GM21619 (cell line): ENCODE measurements around the gene ADAMTSL1.

Source experiments
- ATAC-seq: cut with Tn5 transposase; IDR thresholded peaks from one replicate; pipeline ENCODE4 v1.9.1; 2021; ENCODE audit not compliant: unreplicated experiment

ADAMTSL1 gene

DNA sequence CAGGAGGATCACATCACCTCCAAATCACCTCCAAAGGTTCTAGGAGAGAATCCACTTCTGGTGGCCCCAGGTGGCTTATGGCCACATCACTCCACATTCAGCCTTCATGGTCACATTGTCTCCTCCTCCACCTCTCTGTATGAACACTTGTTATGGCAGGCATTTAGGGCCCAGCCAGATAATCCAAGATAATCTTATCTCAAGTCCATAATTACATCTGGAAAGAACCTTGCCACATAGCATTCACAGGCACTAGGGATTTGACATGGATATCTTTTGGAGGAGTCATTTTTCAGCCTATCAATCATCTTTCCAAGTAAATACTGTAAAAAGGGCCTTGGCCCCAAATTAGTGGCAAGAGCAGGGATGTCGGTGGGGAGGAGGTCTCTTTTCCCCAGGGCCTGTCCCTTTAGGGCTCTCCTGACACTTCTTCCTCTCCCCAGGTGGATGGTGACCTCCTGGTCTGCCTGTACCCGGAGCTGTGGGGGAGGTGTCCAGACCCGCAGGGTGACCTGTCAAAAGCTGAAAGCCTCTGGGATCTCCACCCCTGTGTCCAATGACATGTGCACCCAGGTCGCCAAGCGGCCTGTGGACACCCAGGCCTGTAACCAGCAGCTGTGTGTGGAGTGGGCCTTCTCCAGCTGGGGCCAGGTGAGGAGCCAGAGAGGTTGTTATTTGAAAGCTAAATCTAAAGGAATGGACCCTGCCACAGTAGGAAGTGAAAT is 418.2 kb downstream of the ADAMTSL1 start:
- ATAC-seq = no peak

DNA sequence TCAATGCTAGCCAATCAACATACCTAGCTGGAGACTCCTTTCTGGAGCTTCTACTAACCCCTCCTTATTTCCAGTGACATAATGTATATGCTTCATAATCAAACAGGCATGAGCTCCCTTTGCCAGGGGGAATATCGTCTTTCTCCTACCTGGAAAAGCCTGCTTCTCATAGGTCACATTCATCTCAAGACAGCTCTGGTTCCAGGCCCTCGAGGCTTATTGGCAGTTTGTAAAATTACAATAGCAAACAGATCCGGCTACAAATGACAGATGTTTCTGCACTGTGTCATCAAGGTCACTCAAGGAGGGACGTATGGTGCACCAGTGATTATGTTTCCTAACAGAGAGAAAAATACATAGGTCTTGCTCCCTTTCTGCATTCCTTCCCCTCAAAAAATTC is 419.1 kb downstream of the ADAMTSL1 start:
- no peak for ATAC-seq

DNA sequence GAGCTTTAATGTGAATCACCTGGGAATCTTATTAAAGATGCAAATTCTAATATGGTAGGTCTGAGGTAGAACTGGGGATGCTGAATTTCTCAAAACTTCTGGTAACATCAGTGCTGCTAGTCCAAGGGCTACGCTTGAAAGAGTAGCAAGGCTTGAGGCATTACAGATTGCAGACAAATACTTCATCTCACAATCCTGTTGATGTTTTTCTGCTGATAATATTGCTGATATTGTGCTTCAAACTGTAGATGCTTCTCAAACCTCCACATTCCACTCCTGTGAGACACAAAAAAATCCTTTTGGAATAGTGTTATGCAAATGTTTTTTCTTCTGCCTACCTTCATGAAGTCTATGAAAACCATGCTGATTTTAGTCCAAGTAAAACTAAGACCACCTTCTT is 419.5 kb downstream of the ADAMTSL1 start:
- no peak for ATAC-seq

DNA sequence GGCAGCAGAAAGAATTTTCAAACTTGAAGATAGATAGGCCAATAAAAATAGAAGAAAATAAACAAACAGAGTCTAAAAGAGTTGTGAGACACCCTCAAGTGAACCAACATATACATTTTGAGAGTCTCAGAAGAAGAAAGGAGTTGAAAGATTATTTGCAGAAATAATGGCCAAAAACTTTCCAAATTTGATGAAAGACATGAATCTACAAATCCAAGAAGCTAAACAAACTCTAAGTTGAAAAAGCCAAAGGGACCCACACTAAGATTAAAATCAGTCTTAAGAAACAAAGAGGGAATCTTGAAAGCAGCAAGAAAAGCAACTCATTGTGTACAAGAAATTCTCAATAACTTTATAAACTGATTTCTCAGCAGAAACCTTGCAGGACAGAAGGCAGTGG is 422.1 kb downstream of the ADAMTSL1 start:
- no peak for ATAC-seq

DNA sequence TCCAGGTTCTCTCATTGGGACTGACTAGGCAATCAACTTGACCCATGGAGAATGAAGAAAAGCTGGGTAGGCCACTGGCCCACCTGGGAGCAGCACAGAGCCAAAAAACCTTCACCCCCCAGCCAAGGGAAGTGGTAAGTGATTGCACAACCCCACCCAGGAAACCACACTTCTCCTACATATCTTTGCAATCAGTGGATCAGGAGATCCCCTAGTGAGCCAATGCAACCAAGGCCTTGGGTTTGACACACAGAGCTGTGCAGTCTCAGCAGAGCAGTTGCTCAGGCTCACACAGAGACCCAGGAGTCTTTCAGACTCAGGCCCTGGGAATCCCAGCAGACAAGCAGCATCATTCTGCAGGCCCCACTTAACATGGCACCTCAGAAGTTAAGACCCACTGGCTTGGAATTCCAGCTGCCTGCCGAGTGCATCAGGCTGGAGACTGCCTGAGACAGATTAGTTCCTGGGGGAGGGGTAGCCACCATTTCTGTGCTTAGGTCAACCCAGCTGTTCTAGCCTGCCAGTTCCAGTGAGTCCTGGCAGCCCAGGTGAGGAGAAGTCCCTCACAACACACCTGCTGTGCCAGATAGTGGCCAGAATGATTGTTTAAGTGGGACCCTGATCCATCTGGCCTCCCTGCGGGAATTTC is 422.7 kb downstream of the ADAMTSL1 start:
- ATAC-seq = no peak

DNA sequence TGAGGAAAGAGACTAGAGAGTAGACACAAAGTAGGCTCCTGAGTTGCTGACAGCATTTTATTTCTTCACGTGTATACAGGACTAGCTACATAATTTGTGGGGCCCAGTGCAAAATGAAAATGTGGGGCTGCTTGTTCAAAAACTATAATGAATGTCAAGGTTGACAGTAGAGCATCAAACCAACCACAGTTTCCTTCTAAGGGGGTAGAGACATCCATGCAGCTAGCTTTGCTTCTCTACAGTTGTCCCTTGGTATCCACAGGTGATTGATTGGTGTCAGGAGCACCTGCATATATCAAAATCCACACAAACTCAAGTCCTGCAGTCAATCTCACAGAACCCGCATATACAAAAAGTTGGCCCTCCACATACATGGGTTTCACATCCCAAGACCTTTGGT is 429.5 kb downstream of the ADAMTSL1 start:
- ATAC-seq = no peak

DNA sequence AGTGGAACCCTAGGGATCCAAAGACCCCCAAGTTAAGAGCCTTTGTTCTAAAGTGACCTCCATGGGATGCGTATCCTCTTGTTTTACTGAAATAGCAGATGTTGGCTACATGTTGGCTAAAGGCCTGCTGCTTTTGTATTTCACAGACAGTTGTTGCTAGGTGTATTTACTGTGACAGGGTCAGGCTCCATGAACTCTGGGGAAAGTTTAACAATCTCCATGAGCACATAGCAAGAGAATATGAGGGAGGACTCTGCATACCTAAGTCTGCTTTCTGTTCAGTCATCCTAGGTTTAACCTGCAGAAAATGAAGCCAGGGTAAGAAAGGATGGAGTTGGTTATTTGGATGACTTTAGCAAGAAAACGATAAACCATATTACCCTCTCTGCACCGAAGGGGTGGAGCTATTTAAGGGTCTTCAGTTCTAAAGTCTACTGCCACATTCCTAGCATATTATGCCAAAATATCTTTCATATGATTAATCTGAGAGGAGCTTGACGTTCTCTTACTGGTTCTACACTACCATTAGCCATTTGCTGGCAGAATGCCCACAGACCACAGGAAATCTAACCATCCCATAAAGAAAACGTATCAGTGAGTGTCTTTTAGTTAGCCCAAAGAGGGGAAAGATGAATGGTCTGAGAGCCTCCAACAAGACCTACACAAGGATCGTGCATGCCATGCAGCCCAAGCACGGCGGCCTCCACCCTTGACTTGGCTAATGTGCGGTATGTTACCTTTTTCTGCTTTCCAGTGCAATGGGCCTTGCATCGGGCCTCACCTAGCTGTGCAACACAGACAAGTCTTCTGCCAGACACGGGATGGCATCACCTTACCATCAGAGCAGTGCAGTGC is 431.3 kb downstream of the ADAMTSL1 start:
- ATAC-seq = no peak

DNA sequence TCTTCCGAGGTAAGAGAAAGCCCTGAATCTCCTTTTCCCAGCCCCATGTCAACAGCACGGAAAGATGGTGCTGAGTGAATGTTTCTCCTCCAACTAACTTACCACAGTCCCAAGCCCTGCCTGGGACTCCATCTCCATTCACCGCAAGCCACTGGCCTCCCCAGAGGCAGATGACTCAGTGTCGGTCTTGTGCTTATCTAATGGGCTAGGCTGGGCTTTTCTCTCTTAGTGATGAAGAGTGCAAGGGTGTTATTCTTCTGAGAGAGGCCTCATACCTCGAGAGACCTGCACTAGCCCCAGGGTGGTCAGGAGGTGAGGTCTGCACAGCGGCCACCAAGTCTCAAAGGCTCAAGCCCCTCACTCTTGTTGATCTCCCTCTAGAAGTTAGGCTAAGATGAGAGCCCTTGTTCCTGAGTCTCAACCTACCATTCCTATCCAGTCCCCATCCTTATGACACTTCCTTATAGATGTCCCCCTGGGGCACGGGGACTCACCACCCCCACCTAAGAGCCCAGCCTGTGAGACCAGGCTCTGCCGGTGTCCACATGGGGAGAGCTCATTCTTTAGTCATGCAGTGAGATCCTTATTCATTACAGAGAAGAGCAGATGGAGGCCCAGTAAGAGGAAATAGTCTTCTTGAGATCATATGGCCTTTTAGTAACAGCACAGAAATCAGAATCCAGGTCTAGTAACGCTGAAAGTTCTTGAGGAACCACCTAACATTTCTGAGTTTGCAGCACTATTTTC is 432.1 kb downstream of the ADAMTSL1 start:
- ATAC-seq = no peak

DNA sequence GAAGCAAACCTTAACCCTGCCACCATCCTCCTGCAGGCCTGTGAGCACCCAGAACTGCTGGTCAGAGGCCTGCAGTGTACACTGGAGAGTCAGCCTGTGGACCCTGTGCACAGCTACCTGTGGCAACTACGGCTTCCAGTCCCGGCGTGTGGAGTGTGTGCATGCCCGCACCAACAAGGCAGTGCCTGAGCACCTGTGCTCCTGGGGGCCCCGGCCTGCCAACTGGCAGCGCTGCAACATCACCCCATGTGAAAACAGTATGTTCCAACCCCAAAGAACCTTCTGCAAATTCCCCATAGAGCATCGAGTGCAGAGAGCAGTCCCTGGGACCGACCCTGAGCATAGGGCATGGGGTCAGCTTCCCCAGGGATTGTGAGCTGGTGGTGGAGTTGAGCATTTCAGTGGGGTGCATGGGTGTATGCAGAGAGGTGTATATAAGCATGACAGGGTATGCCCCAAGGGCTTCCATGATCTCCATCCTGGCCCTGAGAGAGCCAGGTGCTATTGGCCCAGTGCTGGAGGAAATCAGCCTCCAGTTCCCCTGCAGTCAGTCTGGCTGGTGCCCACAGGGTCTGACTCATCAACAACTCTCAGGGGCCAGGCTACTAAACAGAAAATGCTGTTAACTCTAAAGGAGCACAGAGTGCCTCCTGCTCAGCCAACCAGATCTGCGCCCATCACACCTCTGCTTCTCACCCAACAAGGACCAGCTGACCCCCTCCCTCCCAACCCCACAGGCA is 432.9 kb downstream of the ADAMTSL1 start:
- ATAC-seq = peak; percentile 60

DNA sequence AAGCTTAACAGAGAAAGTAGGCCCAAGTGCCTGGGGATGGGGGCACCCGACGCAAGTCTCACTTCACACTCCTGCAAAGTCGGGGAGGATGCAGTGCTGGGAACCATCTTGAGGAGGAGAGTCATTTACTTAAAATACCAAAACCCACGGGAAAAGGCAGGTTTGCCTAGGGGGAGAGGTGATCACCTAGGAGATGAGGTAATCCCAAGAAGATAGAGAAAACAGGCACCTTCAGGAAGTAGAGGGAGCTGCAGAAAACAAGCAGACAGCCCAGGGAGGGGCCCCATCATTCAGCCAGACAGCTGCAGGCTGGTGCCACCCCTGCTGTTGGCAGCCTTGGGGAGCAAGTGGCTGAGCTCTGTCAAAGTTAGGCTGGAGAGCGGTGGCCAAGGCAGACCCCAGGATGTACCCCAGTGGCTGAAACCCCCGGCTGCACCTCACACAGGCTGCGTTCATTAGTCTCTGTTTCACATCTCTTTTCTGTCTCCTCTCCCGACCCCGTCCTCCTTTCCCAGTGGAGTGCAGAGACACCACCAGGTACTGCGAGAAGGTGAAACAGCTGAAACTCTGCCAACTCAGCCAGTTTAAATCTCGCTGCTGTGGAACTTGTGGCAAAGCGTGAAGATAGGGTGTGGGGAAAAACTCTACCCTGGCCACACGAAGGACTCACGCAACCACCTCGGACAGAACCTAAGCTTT is 434.1 kb downstream of the ADAMTSL1 start:
- no peak for ATAC-seq

DNA sequence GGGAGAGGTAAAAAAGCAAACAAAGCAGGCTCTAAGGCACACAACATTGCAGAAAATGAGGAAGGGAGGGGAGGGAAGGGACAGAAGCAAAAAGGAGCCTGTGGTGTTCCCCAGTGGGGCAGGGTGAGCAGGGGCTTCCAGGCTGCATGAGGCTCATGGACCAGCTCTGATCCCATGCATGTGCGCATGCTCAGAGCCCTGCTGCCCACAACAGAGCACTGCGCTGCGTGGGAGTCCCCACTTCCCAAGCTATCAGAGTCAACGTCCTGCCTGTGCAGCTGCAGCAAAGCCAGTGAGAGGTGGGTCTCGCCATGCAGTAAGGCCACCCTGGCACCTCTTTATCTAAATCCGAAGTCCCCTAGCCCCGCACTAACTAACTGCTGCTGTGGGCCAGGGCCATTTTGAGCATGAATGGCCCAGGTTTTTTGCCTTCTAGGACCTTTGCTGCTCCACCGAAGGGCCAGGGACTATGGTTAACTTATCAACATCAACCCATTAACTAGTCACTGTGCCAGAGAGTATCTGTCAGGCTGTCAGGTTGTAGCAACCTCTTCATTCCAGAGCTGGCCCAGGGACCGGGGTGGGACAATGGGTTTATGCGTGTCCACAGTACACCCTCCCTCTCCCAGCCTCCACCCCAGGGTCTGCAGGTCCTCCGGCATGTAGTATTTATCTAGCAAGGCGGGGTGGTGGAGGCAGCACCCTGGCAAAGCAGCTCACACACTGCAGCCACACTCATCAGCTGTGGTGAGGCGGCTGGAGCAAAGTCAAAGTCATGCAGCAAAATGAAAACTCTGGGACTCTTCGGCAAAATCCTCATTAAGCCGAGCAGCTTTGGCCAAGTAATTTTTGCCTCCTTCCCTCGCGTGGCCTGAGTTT is 435.4 kb downstream of the ADAMTSL1 start:
- ATAC-seq = no peak

DNA sequence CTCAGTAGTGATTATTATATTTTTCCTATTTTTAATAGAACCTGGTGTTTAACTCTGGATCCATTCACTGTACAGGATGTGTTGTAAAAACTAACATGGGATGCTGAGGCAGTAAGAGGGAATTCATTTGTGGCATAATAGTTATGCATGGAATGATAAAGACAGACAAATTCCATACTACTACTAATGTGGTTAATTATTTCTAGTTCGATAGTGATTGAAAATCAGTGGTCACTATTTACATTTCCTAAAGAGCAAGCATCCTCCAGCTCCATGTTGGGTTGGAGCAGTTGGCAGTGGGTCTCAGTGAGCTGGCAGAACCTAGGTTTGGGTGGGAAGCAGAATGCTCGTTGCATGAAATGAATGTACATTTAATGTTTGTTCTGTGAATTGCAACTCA is 436.5 kb downstream of the ADAMTSL1 start:
- no peak for ATAC-seq

DNA sequence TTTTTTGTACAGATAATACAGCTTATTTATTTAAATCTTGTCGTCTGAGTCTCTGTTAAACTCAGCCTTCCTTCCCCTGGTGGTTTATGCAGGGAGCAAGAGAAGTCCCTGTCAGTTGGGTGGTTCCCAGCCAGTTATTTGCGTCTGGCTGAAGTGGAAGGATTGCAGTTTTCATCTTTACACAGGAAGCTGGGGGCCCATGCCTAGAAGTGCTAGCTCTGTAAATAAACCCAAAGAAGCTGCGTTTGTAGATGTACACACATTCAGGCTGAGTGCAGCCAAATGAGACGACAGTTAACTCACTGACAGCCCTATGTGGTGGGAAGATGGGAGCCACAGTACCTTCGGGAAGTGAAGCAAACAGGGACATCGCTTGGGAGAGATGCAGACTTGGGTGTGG is 437.0 kb downstream of the ADAMTSL1 start:
- no peak for ATAC-seq

DNA sequence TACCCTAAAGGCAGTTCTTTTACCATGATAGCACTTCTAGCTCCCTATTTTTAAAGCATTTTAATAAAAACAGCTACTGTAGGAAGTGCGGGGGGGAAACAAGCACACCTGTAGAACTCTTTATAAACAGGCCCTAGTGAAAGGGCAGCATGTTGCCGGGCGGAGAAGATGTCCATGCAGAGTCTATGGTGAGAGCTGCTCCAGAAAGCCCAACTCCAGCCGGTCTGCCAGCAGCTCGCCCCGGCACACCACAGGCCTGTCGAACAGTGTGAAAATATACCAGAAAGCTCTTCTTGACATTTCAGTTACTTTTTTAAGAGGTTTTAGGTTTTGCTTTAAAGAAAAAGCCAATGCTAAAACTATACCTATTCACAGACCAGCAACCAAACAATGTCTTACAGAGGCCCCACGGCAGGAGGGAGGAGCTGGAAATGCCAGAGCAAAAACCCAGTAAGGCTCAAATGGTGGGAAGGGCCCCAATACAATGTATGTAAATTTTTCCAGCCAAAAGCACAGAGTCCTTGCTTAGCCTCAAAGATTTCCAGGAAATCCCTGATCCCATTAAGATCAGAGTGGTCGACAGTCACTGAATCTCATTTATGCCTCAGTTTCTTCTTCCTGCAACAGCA is 437.9 kb downstream of the ADAMTSL1 start:
- ATAC-seq = no peak

DNA sequence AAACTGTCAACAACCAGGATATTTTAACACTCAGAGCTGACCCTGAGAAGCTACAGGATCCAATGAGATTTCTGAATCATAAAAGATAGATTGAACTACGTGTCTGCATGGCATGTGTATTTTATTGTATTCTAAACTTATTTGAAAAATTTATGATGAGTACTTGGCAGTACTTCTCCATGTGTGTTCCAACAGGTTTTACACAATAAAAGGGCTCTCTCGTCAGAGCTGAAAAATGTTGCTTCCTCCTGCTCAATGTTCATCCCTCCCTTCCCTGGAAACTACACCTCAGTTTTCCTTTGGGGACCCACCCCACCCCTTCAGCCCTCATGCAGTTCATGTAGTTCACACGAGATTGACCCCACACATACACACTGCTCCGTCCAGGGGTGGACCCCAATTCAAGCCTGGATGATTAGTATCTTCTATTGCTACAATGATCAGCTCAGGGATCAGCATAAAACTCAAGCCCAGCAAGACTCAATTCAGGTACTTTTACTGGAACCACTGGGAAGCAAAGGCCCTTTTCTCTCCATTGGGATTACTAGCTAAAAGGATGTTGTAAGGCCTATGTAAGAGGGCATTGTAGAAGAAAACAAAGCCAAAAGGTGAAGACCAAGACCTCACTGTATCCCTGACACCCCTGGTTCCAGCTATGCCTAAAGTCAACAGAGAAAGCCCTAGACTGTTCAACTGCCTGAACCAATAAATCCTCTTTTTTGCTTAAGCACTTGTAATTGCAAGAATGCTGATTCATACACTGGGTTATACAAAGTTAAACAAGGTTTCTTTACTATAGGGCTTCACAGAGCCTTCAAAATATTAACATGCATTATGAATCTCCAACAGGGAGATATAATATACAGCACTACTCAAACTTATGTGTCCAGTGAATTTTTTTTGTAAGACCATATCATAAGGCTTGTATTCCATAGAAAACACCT is 446.5 kb downstream of the ADAMTSL1 start:
- no peak for ATAC-seq

DNA sequence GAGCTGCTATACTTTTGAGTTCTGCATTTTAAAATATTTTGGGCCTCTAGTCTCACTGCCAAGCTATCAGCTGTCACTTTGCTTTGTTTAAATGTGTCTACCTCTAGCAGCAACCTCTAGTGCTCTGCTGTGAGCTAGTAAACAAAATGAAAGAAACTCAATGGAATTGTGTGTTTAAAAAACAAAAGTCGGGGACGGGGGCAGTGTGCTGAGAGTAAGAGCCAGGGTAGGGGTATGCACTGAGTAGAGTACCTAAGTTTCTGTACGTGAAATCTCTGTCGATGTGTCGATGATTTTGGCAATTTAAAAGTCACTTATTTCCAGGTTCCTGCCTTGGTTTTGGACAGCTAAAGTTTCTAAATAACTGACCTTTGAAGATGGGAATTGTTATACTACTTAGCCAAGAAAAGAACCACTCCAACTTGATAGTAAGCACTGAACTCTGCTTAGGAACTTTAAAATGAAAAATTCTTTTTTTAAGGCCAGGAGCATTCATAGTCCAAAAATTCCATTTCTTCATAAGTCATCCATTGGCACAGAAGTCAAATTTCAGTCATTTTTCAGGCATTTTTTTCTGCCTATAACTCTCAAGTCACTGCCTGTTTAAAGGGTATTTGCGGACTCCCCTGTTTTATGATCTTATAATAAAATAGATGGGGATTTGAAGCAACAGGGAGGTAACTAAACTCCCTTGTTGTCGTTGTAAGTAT is 447.6 kb downstream of the ADAMTSL1 start:
- no peak for ATAC-seq
